Endothelial cell of umbilical vein (primary cell): ENCODE results near the gene LRRC70. TPM values are rescaled to one million over a fixed set of nuclear protein-coding genes. Genes with fewer than 3 reads are reported as not detected.

Source experiments
- BruUV-seq: library from RNA; stranded (reverse); fragments of 400-500 nt; replicated peaks from 2 replicates; lab custom pipeline; 2021; lab: Mats Ljungman, UMichigan
- CTCF ChIA-PET: fragments of 300-600, 350-600 bp; sonication (Branson Sonifier 250); formaldehyde crosslinking; loops from one replicate; lab custom pipeline; 2021; ENCODE audit warnings: antibody characterized with exemption, inconsistent platforms; lab: Charles Lee
- POLR2A ChIA-PET: fragments of 300-600, 350-600 bp; sonication (Branson Sonifier 250); formaldehyde crosslinking; loops from one replicate; lab custom pipeline; 2021; ENCODE audit warnings: antibody characterized with exemption, inconsistent platforms; lab: Charles Lee
- DNase-seq: peaks from one replicate; pipeline ENCODE4 v3.0.0-alpha.2; 2011; ENCODE audit warnings: low read depth, low spot score
- FAIRE-seq: peaks from 2 replicates; lab custom pipeline; 2011; peaks lifted over from hg19 to GRCh38; lab: Jason Lieb, UNC
- H2AFZ ChIP-seq: 2 replicates; pipeline ENCODE4 v1.6.0; 2012; ENCODE audit warnings: low read depth, low read length, control low read depth, inconsistent platforms
- H3K27ac ChIP-seq: 2 replicates; pipeline ENCODE4 v1.5.1; 2011; ENCODE audit warnings: low read depth, mild to moderate bottlenecking, control low read depth, low read length, moderate library complexity; ENCODE audit not compliant: insufficient read depth
- H3K27me3 ChIP-seq, 2 experiments: 2 replicates each; pipeline versions ENCODE4 v1.6.0 to v1.6.1; 2011; ENCODE audit warnings: low read length in 2 of 2, mixed read lengths in 1 of 2; ENCODE audit not compliant: control insufficient read depth in 2 of 2, insufficient read depth in 2 of 2
- H3K36me3 ChIP-seq, 2 experiments: 2 replicates in 1 of 2; 3 replicates in 1 of 2; pipeline ENCODE4 v1.5.1; 2011; ENCODE audit warnings: low read length in 2 of 2, mild to moderate bottlenecking in 1 of 2, moderate library complexity in 1 of 2; ENCODE audit not compliant: control insufficient read depth in 2 of 2, insufficient read depth in 2 of 2; ENCODE audit errors: extremely low read depth in 1 of 2
- H3K4me1 ChIP-seq: 3 replicates; pipeline ENCODE4 v1.5.1; 2011; ENCODE audit warnings: mild to moderate bottlenecking, low read length; ENCODE audit not compliant: control insufficient read depth, insufficient read depth; ENCODE audit errors: extremely low read depth
- H3K4me2 ChIP-seq: 2 replicates; pipeline ENCODE4 v1.6.1; 2011; ENCODE audit warnings: low read length, control low read depth, mixed read lengths; ENCODE audit not compliant: insufficient read depth
- H3K4me3 ChIP-seq, 3 experiments: fragments of 200-600 bp in 1 of 3; sonication (generic), shearing (Covaris generic) in 1 of 3; replicated peaks in 1 of 3; 2 replicates each; pipeline ENCODE4 v1.5.1; 2011 to 2016; ENCODE audit warnings: control low read depth in 3 of 3, low read length in 3 of 3, mild to moderate bottlenecking in 2 of 3, inconsistent platforms in 1 of 3, low read depth in 1 of 3, moderate library complexity in 1 of 3; ENCODE audit not compliant: insufficient read depth in 1 of 3
- H3K79me2 ChIP-seq: 2 replicates; pipeline ENCODE4 v1.6.0; 2012; ENCODE audit warnings: low read length, inconsistent platforms; ENCODE audit not compliant: control insufficient read depth, insufficient read depth
- H3K9ac ChIP-seq: replicated peaks from 2 replicates; pipeline ENCODE3; 2011; ENCODE audit warnings: low read length, control low read depth; ENCODE audit not compliant: insufficient read depth; ENCODE audit errors: extremely low read depth
- H3K9me1 ChIP-seq: replicated peaks from 3 replicates; pipeline ENCODE4 v1.6.0; 2011; ENCODE audit warnings: mild to moderate bottlenecking, low read length; ENCODE audit not compliant: control insufficient read depth, insufficient read depth; ENCODE audit errors: extremely low read depth
- H3K9me3 ChIP-seq: replicated peaks from 2 replicates; pipeline ENCODE4 v1.5.1; 2012; ENCODE audit warnings: low read length, inconsistent platforms; ENCODE audit not compliant: control insufficient read depth, insufficient read depth
- H4K20me1 ChIP-seq: replicated peaks from 2 replicates; pipeline ENCODE3; 2011; ENCODE audit warnings: mild to moderate bottlenecking, low read length; ENCODE audit not compliant: control insufficient read depth, insufficient read depth; ENCODE audit errors: extremely low read depth
- EZH2 ChIP-seq: IDR thresholded peaks from 2 replicates; pipeline ENCODE4 v1.6.1; 2012; ENCODE audit warnings: borderline replicate concordance, low read depth, mild to moderate bottlenecking, moderate library complexity, low read length, inconsistent platforms; ENCODE audit not compliant: severe bottlenecking
- FOS ChIP-seq: IDR thresholded peaks from 2 replicates; pipeline ENCODE4 v1.6.1; 2011; ENCODE audit warnings: mild to moderate bottlenecking, low read length, moderate library complexity, borderline replicate concordance; ENCODE audit not compliant: insufficient read depth
- GATA2 ChIP-seq: IDR thresholded peaks from 2 replicates; pipeline ENCODE4 v1.7.0; 2011; ENCODE audit warnings: low read depth, mild to moderate bottlenecking, moderate library complexity, mixed read lengths, low read length; ENCODE audit not compliant: insufficient read length, insufficient read depth
- JUN ChIP-seq: IDR thresholded peaks from 2 replicates; pipeline ENCODE4 v1.6.1; 2011; ENCODE audit warnings: borderline replicate concordance, low read depth; ENCODE audit not compliant: insufficient read length, insufficient read depth
- MAX ChIP-seq: IDR thresholded peaks from 2 replicates; pipeline ENCODE4 v1.6.1; 2011; ENCODE audit not compliant: insufficient read depth, insufficient read length
- MYC ChIP-seq: IDR thresholded peaks from one replicate; pipeline ENCODE4 v1.6.1; 2011; ENCODE audit warnings: mild to moderate bottlenecking, low read depth, low read length
- POLR2A ChIP-seq: IDR thresholded peaks from 2 replicates; pipeline ENCODE4 v1.6.1; 2012; ENCODE audit warnings: low read depth, mild to moderate bottlenecking, control low read depth, low read length
- POLR2AphosphoS5 ChIP-seq: IDR thresholded peaks from 2 replicates; pipeline ENCODE4 v1.6.1; 2012; ENCODE audit warnings: low read depth, mild to moderate bottlenecking, control low read depth, low read length, moderate library complexity; ENCODE audit not compliant: insufficient read depth
- dilution Hi-C: fragments of 300-500 bp; cut with MboI; formaldehyde crosslinking; loops from one replicate; pipeline ENCODE4 v1.15.0; 2019; ENCODE audit warnings: low sequenced_read_pairs; ENCODE audit not compliant: extremely low pct_ligation_motif_present
- intact Hi-C: fragments of 100-400 bp; cut with micrococcal nuclease; formaldehyde crosslinking; loops from one replicate; pipeline ENCODE4 v1.10.0; 2022
- polyA plus RNA-seq, 4 experiments: library from polyadenylated mRNA; depleted of rRNA in 3 of 4; stranded (reverse) in 3 of 4; unstranded in 1 of 4; fragments of >200 nt; gene quantifications; 2 replicates each; pipeline versions ENCODE4 v1.2.1 to v1.2.3, GENCODE V29; 2011 to 2012; ENCODE audit warnings: missing spikeins in 1 of 4
- total RNA-seq: library from RNA; stranded (reverse); gene quantifications from 2 replicates; pipeline ENCODE4 v1.2.3, GENCODE V29; 2021
- TF ChIP-seq, protein P1 (sequence below), 2 donors: IDR thresholded peaks; 1 replicate in 1 of 2; 2 replicates in 1 of 2; pipeline ENCODE4 v1.5.1; 2011; ENCODE audit warnings: low read length in 2 of 2, mild to moderate bottlenecking in 2 of 2, moderate library complexity in 2 of 2, control low read depth in 1 of 2, inconsistent platforms in 1 of 2, low read depth in 1 of 2; ENCODE audit not compliant: insufficient read depth in 1 of 2; ENCODE audit errors: extremely low read depth in 1 of 2

Gene LRRC70
- total and polyA plus RNA-seq, 2 donors (not counting 3 experiments of a cell fraction or from before 2014, with no cell fraction given), result 24.5 to 32.6 TPM

DNA sequence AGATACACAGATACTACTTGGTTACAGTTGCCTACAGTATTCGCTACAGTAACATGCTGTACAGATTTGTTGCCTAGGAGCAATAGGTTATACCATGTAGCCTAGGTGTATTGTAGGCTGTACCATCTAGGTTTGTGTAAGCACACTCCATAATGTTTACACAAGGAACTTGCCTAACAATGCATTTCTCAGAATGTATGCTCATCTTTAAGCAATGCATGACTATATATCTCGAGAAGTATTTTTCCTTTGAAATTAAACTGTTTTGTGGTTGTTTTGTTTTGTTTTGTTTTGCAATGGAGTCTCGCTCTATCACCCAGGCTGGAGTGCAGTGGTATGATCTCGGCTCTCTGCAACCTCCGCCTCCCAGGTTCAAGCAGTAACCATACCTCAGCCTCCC, 25.3 kb downstream of the LRRC70 start:
- intact Hi-C loops (no loop called here), dilution Hi-C loops (no loop called here)
- no peak for TF ChIP-seq MYC
- no peak for TF ChIP-seq FOS
- no peak for TF ChIP-seq GATA2
- TF ChIP-seq MAX, result no peak
- no peak for TF ChIP-seq POLR2AphosphoS5
- no peak for TF ChIP-seq POLR2A
- TF ChIP-seq EZH2, result no peak
- TF ChIP-seq JUN, result no peak
- TF ChIP-seq, protein P1, sequence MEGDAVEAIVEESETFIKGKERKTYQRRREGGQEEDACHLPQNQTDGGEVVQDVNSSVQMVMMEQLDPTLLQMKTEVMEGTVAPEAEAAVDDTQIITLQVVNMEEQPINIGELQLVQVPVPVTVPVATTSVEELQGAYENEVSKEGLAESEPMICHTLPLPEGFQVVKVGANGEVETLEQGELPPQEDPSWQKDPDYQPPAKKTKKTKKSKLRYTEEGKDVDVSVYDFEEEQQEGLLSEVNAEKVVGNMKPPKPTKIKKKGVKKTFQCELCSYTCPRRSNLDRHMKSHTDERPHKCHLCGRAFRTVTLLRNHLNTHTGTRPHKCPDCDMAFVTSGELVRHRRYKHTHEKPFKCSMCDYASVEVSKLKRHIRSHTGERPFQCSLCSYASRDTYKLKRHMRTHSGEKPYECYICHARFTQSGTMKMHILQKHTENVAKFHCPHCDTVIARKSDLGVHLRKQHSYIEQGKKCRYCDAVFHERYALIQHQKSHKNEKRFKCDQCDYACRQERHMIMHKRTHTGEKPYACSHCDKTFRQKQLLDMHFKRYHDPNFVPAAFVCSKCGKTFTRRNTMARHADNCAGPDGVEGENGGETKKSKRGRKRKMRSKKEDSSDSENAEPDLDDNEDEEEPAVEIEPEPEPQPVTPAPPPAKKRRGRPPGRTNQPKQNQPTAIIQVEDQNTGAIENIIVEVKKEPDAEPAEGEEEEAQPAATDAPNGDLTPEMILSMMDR (IDR thresholded peaks at IDR 0.05; ENCODE audit: extremely low read depth in 1 of 2, insufficient read depth in 1 of 2, low read depth in 1 of 2, low read length in 2 of 2), result no peak
- Histone ChIP-seq H3K9ac (no peak overlapping the region), H3K4me3 (no peak overlapping the region), H3K36me3 (peaks cover under 1 to 4% of the 10 kb centered on the region in 2 experiments), H3K79me2 (peaks cover 17% of the 10 kb centered on the region), H4K20me1 (peaks cover 3% of the 10 kb centered on the region), H3K27ac (no peak overlapping the region), H3K27me3 (no peaks in the 10 kb centered on the region), H3K4me1 (peaks cover 3% of the 10 kb centered on the region), H3K9me3 (no peaks in the 10 kb centered on the region), H2AFZ (no peak overlapping the region), H3K4me2 (no peak overlapping the region), H3K9me1 (no peaks in the 10 kb centered on the region)
- no TSS peak for BruUV-seq
- DNase-seq, result no peak
- CTCF ChIA-PET, result no interaction called here
- POLR2A ChIA-PET, result no interaction called here
- no peak for FAIRE-seq
